ENCODE results near the gene PRR14L.
"Not testable (repeated sequence)": the region's sequence is repeated elsewhere in the genome, so short reads cannot be mapped to it uniquely, and the experiment has no call there.

PRR14L gene

GRCh38 chr22:31743871-31744270 is 6.1 kb downstream of the PRR14L start:
- Mint-ChIP-seq H3K4me3 (no peak overlapping the region), H3K36me3 (ENCODE audit: low read depth) (peaks cover 49% of the 10 kb centered on the region)
- TF ChIP-seq, protein P1, sequence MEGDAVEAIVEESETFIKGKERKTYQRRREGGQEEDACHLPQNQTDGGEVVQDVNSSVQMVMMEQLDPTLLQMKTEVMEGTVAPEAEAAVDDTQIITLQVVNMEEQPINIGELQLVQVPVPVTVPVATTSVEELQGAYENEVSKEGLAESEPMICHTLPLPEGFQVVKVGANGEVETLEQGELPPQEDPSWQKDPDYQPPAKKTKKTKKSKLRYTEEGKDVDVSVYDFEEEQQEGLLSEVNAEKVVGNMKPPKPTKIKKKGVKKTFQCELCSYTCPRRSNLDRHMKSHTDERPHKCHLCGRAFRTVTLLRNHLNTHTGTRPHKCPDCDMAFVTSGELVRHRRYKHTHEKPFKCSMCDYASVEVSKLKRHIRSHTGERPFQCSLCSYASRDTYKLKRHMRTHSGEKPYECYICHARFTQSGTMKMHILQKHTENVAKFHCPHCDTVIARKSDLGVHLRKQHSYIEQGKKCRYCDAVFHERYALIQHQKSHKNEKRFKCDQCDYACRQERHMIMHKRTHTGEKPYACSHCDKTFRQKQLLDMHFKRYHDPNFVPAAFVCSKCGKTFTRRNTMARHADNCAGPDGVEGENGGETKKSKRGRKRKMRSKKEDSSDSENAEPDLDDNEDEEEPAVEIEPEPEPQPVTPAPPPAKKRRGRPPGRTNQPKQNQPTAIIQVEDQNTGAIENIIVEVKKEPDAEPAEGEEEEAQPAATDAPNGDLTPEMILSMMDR (IDR thresholded peaks at IDR 0.05; ENCODE audit: unreplicated experiment in 3 of 3), result no peak

GRCh38 chr22:31742682-31743081 is 7.2 kb downstream of the PRR14L start:
- H3K27ac Mint-ChIP-seq, result no peak overlapping the region
- TF ChIP-seq, protein P1 (IDR thresholded peaks at IDR 0.05; ENCODE audit: unreplicated experiment in 3 of 3), result no peak
- peaks cover 56% of the 10 kb centered on the region for H3K36me3 Mint-ChIP-seq (ENCODE audit: low read depth)
- H3K4me3 Mint-ChIP-seq, result no peak overlapping the region
- peaks cover 4% of the 10 kb centered on the region for H3K4me1 Mint-ChIP-seq
- no peaks in the 10 kb centered on the region for H3K9me3 Mint-ChIP-seq
- no peaks in the 10 kb centered on the region for H3K27me3 Mint-ChIP-seq (ENCODE audit: low read depth)

More at GRCh38 chr22:31743871-31744270, 6.1 kb downstream of the PRR14L start:
- Mint-ChIP-seq H3K9me3 (no peaks in the 10 kb centered on the region), H3K27ac (no peak overlapping the region), H3K27me3 (ENCODE audit: low read depth) (no peaks in the 10 kb centered on the region), H3K4me1 (peaks cover 16% of the 10 kb centered on the region)

DNA sequence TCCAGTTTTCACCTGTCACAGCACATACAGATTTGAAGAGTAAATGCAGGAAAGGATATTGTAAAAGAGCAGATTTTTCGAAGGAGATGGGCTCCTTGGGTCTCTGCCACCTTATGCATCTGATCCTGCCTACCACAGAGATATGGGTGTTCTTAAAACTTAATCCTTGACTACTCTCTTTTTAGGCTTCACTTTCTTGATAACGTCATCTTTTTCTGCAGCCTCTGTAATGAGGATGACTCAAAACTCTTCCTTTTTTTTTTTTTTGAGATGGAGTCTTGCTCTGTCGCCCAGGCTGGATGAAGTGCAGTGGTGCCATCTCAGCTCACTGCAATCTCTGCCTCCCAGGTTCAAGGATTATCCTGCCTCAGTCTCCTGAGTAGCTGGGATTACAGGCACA is 7.8 kb downstream of the PRR14L start:
- no peak overlapping the region for H3K27ac Mint-ChIP-seq

DNA sequence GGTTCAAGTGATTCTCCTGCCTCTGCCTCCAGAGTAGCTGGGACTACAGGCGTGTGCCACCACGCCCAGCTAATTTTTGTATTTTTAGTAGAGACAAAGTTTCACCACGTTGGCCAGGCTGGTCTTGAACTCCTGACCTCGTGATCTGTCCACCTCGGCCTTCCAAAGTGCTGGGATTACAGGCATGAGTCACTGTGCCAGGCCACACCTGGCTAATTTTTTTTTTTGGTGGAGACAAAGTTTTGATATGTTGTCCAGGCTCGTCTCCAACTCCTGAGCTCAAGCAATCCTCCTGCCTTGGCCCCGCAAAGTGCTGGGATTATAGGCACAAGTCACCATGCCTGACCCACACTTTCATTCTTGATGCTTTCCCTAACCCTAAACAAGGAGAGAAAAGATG is 9.6 kb downstream of the PRR14L start:
- H3K36me3 Mint-ChIP-seq (ENCODE audit: low read depth), result peaks cover 55% of the 10 kb centered on the region
- not testable (repeated sequence) for H3K9me3 Mint-ChIP-seq; H3K4me1 Mint-ChIP-seq; H3K27me3 Mint-ChIP-seq (ENCODE audit: low read depth); H3K4me3 Mint-ChIP-seq; H3K27ac Mint-ChIP-seq

More for the DNA sequence above, 7.8 kb downstream of the PRR14L start:
- H3K27me3 Mint-ChIP-seq (ENCODE audit: low read depth), result no peaks in the 10 kb centered on the region
- H3K9me3 Mint-ChIP-seq, result no peaks in the 10 kb centered on the region
- H3K36me3 Mint-ChIP-seq (ENCODE audit: low read depth), result peaks cover 54% of the 10 kb centered on the region
- TF ChIP-seq, protein P1 (IDR thresholded peaks at IDR 0.05; ENCODE audit: unreplicated experiment in 3 of 3), result no peak
- no peak overlapping the region for H3K4me3 Mint-ChIP-seq
- no peaks in the 10 kb centered on the region for H3K4me1 Mint-ChIP-seq

DNA sequence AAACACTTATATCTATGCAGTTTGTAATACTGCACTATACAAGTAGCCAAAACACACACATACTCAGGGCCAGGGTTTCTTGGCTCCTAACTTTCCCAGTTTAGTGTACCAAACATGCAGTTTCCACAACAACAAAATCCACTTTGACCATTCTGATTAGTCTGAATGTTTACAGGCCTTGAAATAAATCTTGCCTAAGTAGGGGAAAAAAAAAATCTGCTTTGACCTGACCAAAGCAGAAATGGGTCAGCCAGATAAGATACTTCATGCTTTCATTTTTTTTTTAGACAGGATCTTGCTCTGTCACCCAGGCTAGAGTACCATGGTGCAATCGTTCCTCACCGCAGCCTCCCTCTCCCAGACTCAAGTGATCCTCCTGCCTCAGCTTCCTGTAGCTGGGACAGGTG is 10.1 kb downstream of the PRR14L start:
- no peaks in the 10 kb centered on the region for H3K27me3 Mint-ChIP-seq (ENCODE audit: low read depth)
- TF ChIP-seq, protein P1 (IDR thresholded peaks at IDR 0.05; ENCODE audit: unreplicated experiment in 3 of 3), result no peak
- H3K9me3 Mint-ChIP-seq, result no peaks in the 10 kb centered on the region
- no peak overlapping the region for H3K4me3 Mint-ChIP-seq
- no peak overlapping the region for H3K27ac Mint-ChIP-seq
- H3K36me3 Mint-ChIP-seq (ENCODE audit: low read depth), result peaks cover 57% of the 10 kb centered on the region
- no peaks in the 10 kb centered on the region for H3K4me1 Mint-ChIP-seq

DNA sequence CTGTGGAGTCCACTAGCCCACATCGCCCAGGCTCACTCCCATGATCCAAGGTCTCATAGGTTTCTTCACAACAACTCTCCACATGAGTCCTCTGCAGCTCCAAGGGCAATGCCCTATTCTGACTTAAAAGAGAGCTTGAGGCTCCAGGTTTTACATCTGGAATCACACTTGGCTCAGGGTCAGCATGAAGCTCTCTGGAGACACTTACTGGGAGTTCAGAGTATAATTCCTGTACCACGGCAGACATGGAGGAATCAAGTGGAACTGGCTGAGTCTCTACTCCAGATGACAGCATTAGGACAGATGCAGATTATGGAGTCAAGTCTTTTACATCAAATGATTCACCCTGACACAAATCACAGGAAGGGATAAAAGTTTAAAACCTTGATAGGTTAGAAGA is 11.4 kb downstream of the PRR14L start:
- Mint-ChIP-seq H3K4me3 (no peak overlapping the region), H3K27ac (no peak overlapping the region), H3K27me3 (ENCODE audit: low read depth) (no peaks in the 10 kb centered on the region), H3K36me3 (ENCODE audit: low read depth) (peaks cover 58% of the 10 kb centered on the region), H3K9me3 (no peaks in the 10 kb centered on the region), H3K4me1 (no peaks in the 10 kb centered on the region)
- TF ChIP-seq, protein P1 (IDR thresholded peaks at IDR 0.05; ENCODE audit: unreplicated experiment in 3 of 3), result no peak

All from nephron (organoid).